BJ (cell line): ENCODE results near the gene TEAD4. TPM values are rescaled to one million over a fixed set of nuclear protein-coding genes. Genes with fewer than 3 reads are reported as not detected.

Experiments used
- CTCF ChIA-PET: fragments of 350-600 bp; formaldehyde crosslinking; extraction: SDS; loops from one replicate; lab custom pipeline; 2021; ENCODE audit warnings: antibody characterized with exemption, inconsistent platforms; lab: Yijun Ruan, JAX
- POLR2A ChIA-PET: fragments of 300-600 bp; sonication (Branson Sonifier 250); formaldehyde crosslinking; extraction: SDS; loops from one replicate; lab custom pipeline; 2021; ENCODE audit warnings: antibody characterized with exemption; lab: Charles Lee
- DNase-seq: peaks from one replicate; pipeline ENCODE4 v3.0.0-alpha.2; 2011; ENCODE audit warnings: low read depth
- H3K27me3 ChIP-seq: 2 replicates; pipeline ENCODE4 v1.6.0; 2011; ENCODE audit warnings: low read length; ENCODE audit not compliant: control insufficient read depth, insufficient read depth
- H3K36me3 ChIP-seq: 2 replicates; pipeline ENCODE4 v1.5.1; 2011; ENCODE audit warnings: low read length; ENCODE audit not compliant: control insufficient read depth, insufficient read depth
- H3K4me3 ChIP-seq: 2 replicates; pipeline ENCODE4 v1.5.1; 2011; ENCODE audit warnings: low read depth, mild to moderate bottlenecking, control low read depth, low read length
- polyA plus RNA-seq: library from polyadenylated mRNA; depleted of rRNA; stranded (reverse); fragments of >200 nt; gene quantifications from 2 replicates; pipeline ENCODE4 v1.2.3, GENCODE V29; 2011
- TF ChIP-seq, protein P1 (sequence below): IDR thresholded peaks from 2 replicates; pipeline ENCODE4 v1.5.1; 2011; ENCODE audit warnings: low read depth, mild to moderate bottlenecking, control low read depth, inconsistent platforms, low read length, moderate library complexity; ENCODE audit not compliant: insufficient read depth

Gene TEAD4
- polyA plus RNA-seq, 1 experiment, result 30.2 TPM

DNA sequence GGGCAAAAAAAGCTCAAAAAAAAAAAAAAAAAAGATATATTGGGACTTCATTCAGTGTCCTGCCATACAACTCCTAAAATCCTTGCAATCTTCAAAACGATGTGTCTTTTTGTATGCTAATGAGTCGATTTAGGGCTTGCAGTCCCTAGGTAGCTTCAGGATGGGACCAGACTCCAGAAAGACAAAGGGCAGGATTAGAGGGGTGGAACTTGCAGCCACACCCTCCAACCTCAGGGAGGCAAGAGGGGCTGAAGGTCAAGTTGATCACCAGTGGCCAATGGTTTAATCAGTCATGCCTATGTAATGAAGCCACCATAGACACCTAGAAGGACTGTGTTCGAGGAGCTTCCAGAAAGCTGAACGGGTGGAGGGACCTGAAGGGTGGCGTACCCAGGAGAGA is 29.3 kb downstream of the TEAD4 start:
- Histone ChIP-seq H3K36me3 (no peaks in the 10 kb centered on the region; the same call in 1 of the 2 replicates), H3K4me3 (no peak overlapping the region), H3K27me3 (no peaks in the 10 kb centered on the region)
- ChIA-PET CTCF (interaction anchor here (1.4 kb wide), 1 partner anchor 46 kb away, joined by 3 read pairs; no protein-coding TSS in a partner anchor), POLR2A (no interaction called here)
- no peak for DNase-seq
- TF ChIP-seq, protein P1, sequence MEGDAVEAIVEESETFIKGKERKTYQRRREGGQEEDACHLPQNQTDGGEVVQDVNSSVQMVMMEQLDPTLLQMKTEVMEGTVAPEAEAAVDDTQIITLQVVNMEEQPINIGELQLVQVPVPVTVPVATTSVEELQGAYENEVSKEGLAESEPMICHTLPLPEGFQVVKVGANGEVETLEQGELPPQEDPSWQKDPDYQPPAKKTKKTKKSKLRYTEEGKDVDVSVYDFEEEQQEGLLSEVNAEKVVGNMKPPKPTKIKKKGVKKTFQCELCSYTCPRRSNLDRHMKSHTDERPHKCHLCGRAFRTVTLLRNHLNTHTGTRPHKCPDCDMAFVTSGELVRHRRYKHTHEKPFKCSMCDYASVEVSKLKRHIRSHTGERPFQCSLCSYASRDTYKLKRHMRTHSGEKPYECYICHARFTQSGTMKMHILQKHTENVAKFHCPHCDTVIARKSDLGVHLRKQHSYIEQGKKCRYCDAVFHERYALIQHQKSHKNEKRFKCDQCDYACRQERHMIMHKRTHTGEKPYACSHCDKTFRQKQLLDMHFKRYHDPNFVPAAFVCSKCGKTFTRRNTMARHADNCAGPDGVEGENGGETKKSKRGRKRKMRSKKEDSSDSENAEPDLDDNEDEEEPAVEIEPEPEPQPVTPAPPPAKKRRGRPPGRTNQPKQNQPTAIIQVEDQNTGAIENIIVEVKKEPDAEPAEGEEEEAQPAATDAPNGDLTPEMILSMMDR, result no peak

DNA sequence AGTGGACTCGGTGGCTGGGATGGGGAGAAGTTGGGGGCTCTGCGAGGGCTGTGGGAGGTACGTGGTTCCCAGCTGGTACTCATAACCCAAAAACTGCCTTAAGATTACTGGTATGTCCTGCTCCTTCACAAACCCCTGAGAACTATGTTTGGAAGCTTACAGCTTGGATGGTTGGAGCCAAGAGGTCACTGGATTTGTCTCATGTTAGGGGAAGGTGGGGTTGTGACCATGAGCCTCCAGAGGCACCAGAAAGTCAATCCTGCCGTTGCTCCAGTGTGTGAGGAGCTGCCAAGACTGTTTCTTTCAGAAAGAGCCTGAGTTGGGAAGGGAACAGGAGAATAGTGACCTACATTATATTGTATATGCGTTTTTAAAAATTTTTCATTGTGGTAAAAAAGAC is 33.5 kb downstream of the TEAD4 start:
- DNase-seq, result no peak
- CTCF ChIA-PET, result interaction anchor here (1.3 kb wide), 1 partner anchor 16 kb away, joined by 4 read pairs; no protein-coding TSS in a partner anchor
- Histone ChIP-seq H3K27me3 (no peaks in the 10 kb centered on the region), H3K36me3 (peaks cover 4% of the 10 kb centered on the region), H3K4me3 (no peak overlapping the region)
- TF ChIP-seq, protein P1, result no peak
- POLR2A ChIA-PET, result no interaction called here

DNA sequence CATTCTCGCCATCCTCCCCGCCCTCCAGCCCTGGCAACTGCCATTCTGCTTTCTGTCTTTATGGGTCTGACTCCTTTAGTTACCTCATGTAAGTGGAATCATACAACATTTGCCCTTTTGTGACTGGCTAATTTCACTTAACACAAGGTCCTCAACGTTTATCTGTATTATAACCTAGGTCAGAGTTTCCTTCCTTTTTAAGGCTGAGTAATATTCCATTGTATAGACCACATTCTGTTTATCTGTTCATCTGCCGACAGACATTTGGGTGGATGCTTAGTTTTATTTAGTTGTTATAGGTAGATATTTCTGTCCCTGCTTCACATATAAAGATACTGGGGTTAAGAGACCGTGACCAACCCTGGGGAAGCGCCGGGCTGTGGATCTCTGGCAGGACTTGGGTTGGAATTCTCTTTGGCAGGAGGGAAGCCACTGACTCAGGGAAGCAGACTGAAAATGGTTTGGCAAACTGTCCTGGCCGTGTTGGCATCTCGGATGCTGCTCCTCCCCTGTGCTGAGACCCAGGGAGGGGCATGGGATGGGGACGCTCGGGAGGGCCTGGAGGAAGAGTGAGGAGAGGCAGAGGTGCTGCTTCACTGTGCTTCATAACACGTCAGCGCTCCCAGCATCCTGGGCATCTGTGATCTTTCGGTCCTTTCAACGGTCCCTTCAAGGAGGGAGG is 38.9 kb downstream of the TEAD4 start:
- DNase-seq, result no peak
- Histone ChIP-seq H3K36me3 (peaks cover 5% of the 10 kb centered on the region), H3K4me3 (no peak overlapping the region), H3K27me3 (no peaks in the 10 kb centered on the region)
- ChIA-PET POLR2A (no interaction called here), CTCF (interaction anchor here (0.8 to 1.6 kb wide), 3 partner anchors 8 to 36 kb away, joined by 3 to 4 read pairs (median 3); no protein-coding TSS in a partner anchor)
- TF ChIP-seq, protein P1, result no peak

DNA sequence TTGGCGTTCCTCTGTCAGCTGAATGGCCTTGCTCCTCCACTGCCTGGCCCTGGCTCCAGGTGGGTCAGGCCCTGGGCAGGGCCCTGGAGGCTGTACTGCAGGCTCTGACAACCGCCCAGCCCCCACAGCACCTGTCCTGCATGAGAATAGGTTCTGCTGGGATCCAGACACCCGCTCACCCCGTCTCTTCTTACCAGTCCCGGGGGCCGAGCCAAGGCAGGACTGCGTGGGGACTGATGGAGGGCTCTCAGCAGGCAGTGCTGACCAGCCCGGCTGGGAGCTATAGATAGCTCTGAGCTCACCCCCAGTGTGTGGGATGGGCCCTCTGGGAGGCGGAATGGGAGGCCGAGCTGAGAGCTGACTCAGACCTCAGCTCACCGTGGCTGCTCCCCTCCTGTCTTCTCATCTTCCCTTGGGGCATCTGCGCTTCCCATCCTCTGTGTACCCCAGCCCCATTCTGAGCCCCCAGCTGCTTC is 39.6 kb downstream of the TEAD4 start:
- peak; percentile 16 for DNase-seq
- ChIA-PET POLR2A (no interaction called here), CTCF (interaction anchor here (0.8 to 1.6 kb wide), 3 partner anchors 8 to 35 kb away, joined by 3 to 4 read pairs (median 3); no protein-coding TSS in a partner anchor)
- TF ChIP-seq, protein P1, result no peak
- Histone ChIP-seq H3K27me3 (no peaks in the 10 kb centered on the region), H3K4me3 (no peak overlapping the region), H3K36me3 (peaks cover 7% of the 10 kb centered on the region)

DNA sequence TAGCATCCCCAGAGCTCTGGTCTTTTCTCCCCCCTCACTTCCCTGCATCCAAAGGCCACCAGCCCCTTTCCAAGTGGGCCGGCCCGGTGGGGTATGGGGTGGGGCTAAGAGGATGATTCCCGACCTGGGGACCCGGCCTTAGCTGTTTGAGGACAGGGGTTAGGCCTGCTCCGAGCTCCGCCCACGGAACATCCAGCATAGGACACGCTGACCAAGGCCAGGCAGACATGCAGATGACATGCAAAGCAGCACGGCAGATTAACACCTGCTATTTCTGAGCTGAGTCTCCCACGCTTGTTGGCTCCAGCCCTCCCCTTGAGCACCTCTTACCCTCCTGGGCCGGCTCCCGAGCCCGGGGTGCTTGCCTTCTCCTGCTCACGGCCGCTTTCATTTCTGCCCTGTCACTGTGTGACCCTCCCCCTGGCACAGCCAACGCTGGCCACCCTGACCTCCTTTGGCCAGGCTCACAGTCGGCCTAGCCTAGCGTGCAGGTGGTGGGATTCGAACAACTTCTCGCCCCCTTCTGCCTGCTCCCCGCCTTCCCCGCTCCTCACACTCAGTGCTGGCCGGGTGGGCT is 40.2 kb downstream of the TEAD4 start:
- Histone ChIP-seq H3K4me3 (no peak overlapping the region), H3K27me3 (no peaks in the 10 kb centered on the region), H3K36me3 (peaks cover 7% of the 10 kb centered on the region)
- ChIA-PET CTCF (interaction anchor here (0.8 to 1.6 kb wide), 3 partner anchors 8 to 35 kb away, joined by 3 to 4 read pairs (median 3); no protein-coding TSS in a partner anchor), POLR2A (no interaction called here)
- TF ChIP-seq, protein P1, result no peak
- no peak for DNase-seq
